ENCODE results near the gene DCTN4.
"Not testable (repeated sequence)": the region's sequence is repeated elsewhere in the genome, so short reads cannot be mapped to it uniquely, and the experiment has no call there.

- not testable (repeated sequence) for TF ChIP-seq EZH2 (IDR thresholded peaks at IDR 0.05); FOXP2 (optimal IDR thresholded peaks at IDR 0.05; ENCODE audit: control extremely low read depth, extremely low read length, insufficient read depth)
Measured at GRCh38 chr5:150742455-150743141, 16.2 kb downstream of the DCTN4 start.

Data from SK-N-MC (cell line).